ENCODE data around the gene ABLIM1. TPM values are rescaled to one million over a fixed set of nuclear protein-coding genes. Genes with fewer than 3 reads are reported as not detected.

ABLIM1 gene
- total and polyA plus RNA-seq, 4 donors = 20.0 to 135 (median 59.9) TPM

- Histone ChIP-seq H3K4me3 (no peak overlapping the region), H3K27me3 (ENCODE audit: control insufficient read depth in 3 of 3, insufficient read depth in 3 of 3, low read length in 2 of 3) (no peaks in the 10 kb centered on the region), H3K9me3 (ENCODE audit: control insufficient read depth in 4 of 4, insufficient read depth in 3 of 4, low read length in 3 of 4) (no peaks in the 10 kb centered on the region), H3K4me1 (ENCODE audit: control insufficient read depth in 5 of 5, insufficient read depth in 5 of 5, low read length in 5 of 5) (peaks cover 0 to 24% (median 8%) of the 10 kb centered on the region in 5 donors), H3K36me3 (ENCODE audit: control insufficient read depth in 4 of 4, insufficient read depth in 4 of 4, low read length in 4 of 4) (peaks cover 0 to 5% (median 0%) of the 10 kb centered on the region in 4 donors), H3K9ac (ENCODE audit: insufficient read depth in 1 of 2, low read length in 2 of 2) (no peak overlapping the region), H3K27ac (ENCODE audit: low read depth in 1 of 2, low read length in 1 of 2) (no peak overlapping the region)
- no peak for DNase-seq
- no peak for ATAC-seq (ENCODE audit: insufficient read depth, low FRiP score)
- WGBS, 2 donors = 34 to 51% methylated on average over 5 of the region's 5 CpGs
- TF ChIP-seq CTCF (IDR thresholded peaks at IDR 0.05; ENCODE audit: control extremely low read depth, extremely low read depth) = no peak
These were observed 265.8 kb downstream of the ABLIM1 start for GRCh38 chr10:114392112-114392835.

- Histone ChIP-seq H3K36me3 (ENCODE audit: control insufficient read depth in 4 of 4, insufficient read depth in 4 of 4, low read length in 4 of 4) (peaks cover 0 to 5% (median 0%) of the 10 kb centered on the region in 4 donors), H3K4me3 (no peak overlapping the region), H3K27me3 (ENCODE audit: control insufficient read depth in 3 of 3, insufficient read depth in 3 of 3, low read length in 2 of 3) (no peaks in the 10 kb centered on the region), H3K9ac (ENCODE audit: insufficient read depth in 1 of 2, low read length in 2 of 2) (no peak overlapping the region), H3K9me3 (ENCODE audit: control insufficient read depth in 4 of 4, insufficient read depth in 3 of 4, low read length in 3 of 4) (no peaks in the 10 kb centered on the region), H3K4me1 (ENCODE audit: control insufficient read depth in 5 of 5, insufficient read depth in 5 of 5, low read length in 5 of 5) (peaks cover 0 to 17% (median 4%) of the 10 kb centered on the region in 5 donors), H3K27ac (ENCODE audit: low read depth in 1 of 2, low read length in 1 of 2) (no peak overlapping the region)
- TF ChIP-seq CTCF (IDR thresholded peaks at IDR 0.05; ENCODE audit: control extremely low read depth, extremely low read depth) = no peak
- ATAC-seq (ENCODE audit: insufficient read depth, low FRiP score) (no peak), DNase-seq (no peak)
- WGBS, 2 donors = 77 to 87% methylated on average over 5 of the region's 5 CpGs
These were observed 266.5 kb downstream of the ABLIM1 start for GRCh38 chr10:114391599-114391998.

- H3K27ac ChIP-seq (ENCODE audit: low read depth in 1 of 2, low read length in 1 of 2) = no peak overlapping the region
- H3K4me1 ChIP-seq (ENCODE audit: control insufficient read depth in 5 of 5, insufficient read depth in 5 of 5, low read length in 5 of 5) = peaks cover 0 to 13% (median 0%) of the 10 kb centered on the region in 5 donors
- no peak overlapping the region for H3K4me3 ChIP-seq
- no peak for TF ChIP-seq CTCF (IDR thresholded peaks at IDR 0.05; ENCODE audit: control extremely low read depth, extremely low read depth)
- ATAC-seq (ENCODE audit: insufficient read depth, low FRiP score) = no peak
- no peak for DNase-seq
- peaks cover 0 to 4% (median 0%) of the 10 kb centered on the region in 4 donors for H3K9me3 ChIP-seq (ENCODE audit: control insufficient read depth in 4 of 4, insufficient read depth in 3 of 4, low read length in 3 of 4)
- WGBS, 2 donors = 71 to 87% methylated on average over 5 of the region's 5 CpGs
- peaks cover 0 to 2% (median 0%) of the 10 kb centered on the region in 4 donors for H3K36me3 ChIP-seq (ENCODE audit: control insufficient read depth in 4 of 4, insufficient read depth in 4 of 4, low read length in 4 of 4)
- H3K27me3 ChIP-seq (ENCODE audit: control insufficient read depth in 3 of 3, insufficient read depth in 3 of 3, low read length in 2 of 3) = no peaks in the 10 kb centered on the region
- no peak overlapping the region for H3K9ac ChIP-seq (ENCODE audit: insufficient read depth in 1 of 2, low read length in 2 of 2)
These were observed 268.6 kb downstream of the ABLIM1 start for GRCh38 chr10:114389426-114389825.
